Activated B cell treated with CpG ODN at 0.5 μM for 24 hours (primary cell): Measurements from ENCODE around the gene GAPVD1. TPM values are rescaled to one million over a fixed set of nuclear protein-coding genes. Genes with fewer than 3 reads are reported as not detected.

Experiments
- ATAC-seq: fragments of 200-7000 bp; cut with Tn5 transposase; one replicate; pipeline ENCODE4 v1.10.0; 2021; ENCODE audit warnings: low read depth, mild to moderate bottlenecking, moderate library complexity
- CTCF ChIA-PET: fragments of 350-600 bp; sonication (Branson Sonifier 250); formaldehyde crosslinking; loops from one replicate; lab custom pipeline; 2021; ENCODE audit warnings: antibody characterized with exemption; lab: Charles Lee
- POLR2A ChIA-PET: fragments of 350-600 bp; sonication (Branson Sonifier 250); formaldehyde crosslinking; loops from one replicate; lab custom pipeline; 2021; ENCODE audit warnings: antibody characterized with exemption; lab: Charles Lee
- DNase-seq: peaks from one replicate; pipeline ENCODE4 v3.0.0; 2022
- H3K27ac Mint-ChIP-seq: one replicate; pipeline ENCODE4 v1.8.0; 2020; ENCODE audit warnings: mixed read lengths
- H3K27me3 Mint-ChIP-seq: one replicate; pipeline ENCODE4 v1.8.0; 2021; ENCODE audit warnings: mixed read lengths
- H3K36me3 Mint-ChIP-seq: one replicate; pipeline ENCODE4 v1.8.0; 2021; ENCODE audit warnings: low read depth, mixed read lengths
- H3K4me1 Mint-ChIP-seq: one replicate; pipeline ENCODE4 v1.8.0; 2021; ENCODE audit warnings: mixed read lengths
- H3K4me3 Mint-ChIP-seq: one replicate; pipeline ENCODE4 v1.8.0; 2020; ENCODE audit warnings: mild to moderate bottlenecking, mixed read lengths
- H3K9me3 Mint-ChIP-seq: one replicate; pipeline ENCODE4 v1.8.0; 2020; ENCODE audit warnings: mixed read lengths
- intact Hi-C: fragments of 100-400 bp; cut with micrococcal nuclease; formaldehyde crosslinking; loops from one replicate; pipeline ENCODE4 v1.15.1; 2024
- total RNA-seq: library from RNA; stranded (reverse); gene quantifications from 2 replicates; pipeline ENCODE4 v1.2.3, GENCODE V29; 2022
- TF ChIP-seq, protein P1 (sequence below): fragments of 200-600 bp; IDR thresholded peaks from one replicate; pipeline ENCODE4 v1.8.0; 2022; ENCODE audit warnings: antibody characterized with exemption, mild to moderate bottlenecking

The GAPVD1 gene
- total RNA-seq, 1 donor from 2014 or later = 53.9 TPM

DNA sequence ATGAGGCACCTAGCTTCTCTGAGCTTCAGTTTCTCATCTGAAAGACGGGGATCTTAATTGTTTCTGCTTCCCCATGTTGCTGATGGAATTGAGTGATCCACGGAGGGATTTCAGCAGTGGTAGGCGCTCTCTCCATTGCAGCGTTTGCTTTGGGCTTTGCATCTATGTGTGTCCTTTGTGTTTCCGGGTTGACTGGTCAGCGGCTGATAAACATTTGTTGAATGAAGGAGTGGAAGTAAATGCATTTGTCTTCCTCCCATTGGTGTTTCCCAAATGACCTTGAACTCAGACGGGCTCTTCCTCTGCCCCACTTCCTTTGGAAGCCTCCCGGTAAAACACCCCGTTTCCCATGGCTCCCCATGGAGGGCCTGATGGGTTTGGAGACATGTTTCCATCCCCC, 117.2 kb downstream of the GAPVD1 start:
- H3K27me3 Mint-ChIP-seq = peaks cover 4% of the 10 kb centered on the region
- H3K4me3 Mint-ChIP-seq = no peak overlapping the region
- ATAC-seq (no peak), DNase-seq (no peak)
- peaks cover 4% of the 10 kb centered on the region for H3K4me1 Mint-ChIP-seq
- no peaks in the 10 kb centered on the region for H3K36me3 Mint-ChIP-seq
- ChIA-PET CTCF (interaction anchor here (1.0 to 1.2 kb wide), 2 partner anchors 9 to 14 kb away, joined by 3 read pairs; no protein-coding TSS in a partner anchor), POLR2A (no interaction called here)
- intact Hi-C loops = loop anchor here (10.0 kb wide), 2 partner anchors 234 to 484 kb away; partner anchors contain the start of gene SCAI
- H3K27ac Mint-ChIP-seq = no peak overlapping the region
- no peaks in the 10 kb centered on the region for H3K9me3 Mint-ChIP-seq
- TF ChIP-seq, protein P1, sequence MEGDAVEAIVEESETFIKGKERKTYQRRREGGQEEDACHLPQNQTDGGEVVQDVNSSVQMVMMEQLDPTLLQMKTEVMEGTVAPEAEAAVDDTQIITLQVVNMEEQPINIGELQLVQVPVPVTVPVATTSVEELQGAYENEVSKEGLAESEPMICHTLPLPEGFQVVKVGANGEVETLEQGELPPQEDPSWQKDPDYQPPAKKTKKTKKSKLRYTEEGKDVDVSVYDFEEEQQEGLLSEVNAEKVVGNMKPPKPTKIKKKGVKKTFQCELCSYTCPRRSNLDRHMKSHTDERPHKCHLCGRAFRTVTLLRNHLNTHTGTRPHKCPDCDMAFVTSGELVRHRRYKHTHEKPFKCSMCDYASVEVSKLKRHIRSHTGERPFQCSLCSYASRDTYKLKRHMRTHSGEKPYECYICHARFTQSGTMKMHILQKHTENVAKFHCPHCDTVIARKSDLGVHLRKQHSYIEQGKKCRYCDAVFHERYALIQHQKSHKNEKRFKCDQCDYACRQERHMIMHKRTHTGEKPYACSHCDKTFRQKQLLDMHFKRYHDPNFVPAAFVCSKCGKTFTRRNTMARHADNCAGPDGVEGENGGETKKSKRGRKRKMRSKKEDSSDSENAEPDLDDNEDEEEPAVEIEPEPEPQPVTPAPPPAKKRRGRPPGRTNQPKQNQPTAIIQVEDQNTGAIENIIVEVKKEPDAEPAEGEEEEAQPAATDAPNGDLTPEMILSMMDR = no peak

DNA sequence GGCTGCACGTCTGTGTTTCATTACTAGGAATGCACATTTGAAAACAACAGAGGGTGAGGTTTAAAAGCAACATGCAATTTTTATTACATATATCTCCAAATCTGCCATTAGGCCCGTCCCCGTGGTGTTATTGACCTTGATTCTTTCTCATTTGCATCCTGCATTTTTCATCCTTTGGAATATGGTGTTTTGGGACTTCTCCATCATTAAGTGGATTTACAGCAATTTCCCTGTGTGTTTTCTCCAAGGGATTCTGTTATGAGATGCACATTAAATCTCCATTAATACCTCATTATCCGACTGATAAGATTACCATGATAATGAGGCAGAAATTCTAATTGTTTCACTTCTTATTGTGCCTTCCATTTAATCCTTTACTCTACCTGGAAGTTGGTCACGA, 117.6 kb downstream of the GAPVD1 start:
- ChIA-PET CTCF (interaction anchor here (0.7 kb wide), 1 partner anchor 28 kb away, joined by 3 read pairs; no protein-coding TSS in a partner anchor), POLR2A (no interaction called here)
- no peak for ATAC-seq
- intact Hi-C loops = loop anchor here (10.0 kb wide), 2 partner anchors 234 to 484 kb away; partner anchors contain the start of gene SCAI
- TF ChIP-seq, protein P1 = no peak
- Mint-ChIP-seq H3K4me3 (no peak overlapping the region), H3K9me3 (no peaks in the 10 kb centered on the region), H3K36me3 (no peaks in the 10 kb centered on the region), H3K4me1 (peaks cover 4% of the 10 kb centered on the region), H3K27me3 (peaks cover 4% of the 10 kb centered on the region), H3K27ac (no peak overlapping the region)
- DNase-seq = no peak

DNA sequence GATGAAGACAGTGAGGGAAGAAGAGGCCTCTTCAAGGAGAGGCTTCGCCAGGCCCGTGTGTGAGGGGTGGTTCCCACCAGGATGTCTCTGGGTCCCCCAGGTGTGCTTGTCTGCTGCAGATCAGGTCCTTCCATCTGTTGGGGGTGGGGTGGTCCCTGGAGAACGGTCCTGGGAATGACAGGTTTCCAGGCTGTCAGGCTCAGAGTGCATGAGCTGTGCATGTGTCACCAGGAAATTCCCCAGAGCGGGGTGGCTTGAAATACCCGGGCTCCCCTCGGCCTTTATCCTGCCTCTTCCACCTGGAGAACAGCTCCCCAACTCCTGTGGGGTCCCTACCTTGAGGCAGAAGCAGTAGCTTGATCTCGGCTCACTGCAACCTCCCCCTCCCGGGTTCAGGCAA, 118.8 kb downstream of the GAPVD1 start:
- ATAC-seq (no peak), DNase-seq (no peak)
- Mint-ChIP-seq H3K27ac (no peak overlapping the region), H3K9me3 (no peaks in the 10 kb centered on the region), H3K36me3 (no peaks in the 10 kb centered on the region), H3K4me3 (no peak overlapping the region), H3K4me1 (no peaks in the 10 kb centered on the region), H3K27me3 (peaks cover 4% of the 10 kb centered on the region)
- ChIA-PET CTCF (no interaction called here), POLR2A (no interaction called here)
- TF ChIP-seq, protein P1 = no peak
- intact Hi-C loops = no loop called here

DNA sequence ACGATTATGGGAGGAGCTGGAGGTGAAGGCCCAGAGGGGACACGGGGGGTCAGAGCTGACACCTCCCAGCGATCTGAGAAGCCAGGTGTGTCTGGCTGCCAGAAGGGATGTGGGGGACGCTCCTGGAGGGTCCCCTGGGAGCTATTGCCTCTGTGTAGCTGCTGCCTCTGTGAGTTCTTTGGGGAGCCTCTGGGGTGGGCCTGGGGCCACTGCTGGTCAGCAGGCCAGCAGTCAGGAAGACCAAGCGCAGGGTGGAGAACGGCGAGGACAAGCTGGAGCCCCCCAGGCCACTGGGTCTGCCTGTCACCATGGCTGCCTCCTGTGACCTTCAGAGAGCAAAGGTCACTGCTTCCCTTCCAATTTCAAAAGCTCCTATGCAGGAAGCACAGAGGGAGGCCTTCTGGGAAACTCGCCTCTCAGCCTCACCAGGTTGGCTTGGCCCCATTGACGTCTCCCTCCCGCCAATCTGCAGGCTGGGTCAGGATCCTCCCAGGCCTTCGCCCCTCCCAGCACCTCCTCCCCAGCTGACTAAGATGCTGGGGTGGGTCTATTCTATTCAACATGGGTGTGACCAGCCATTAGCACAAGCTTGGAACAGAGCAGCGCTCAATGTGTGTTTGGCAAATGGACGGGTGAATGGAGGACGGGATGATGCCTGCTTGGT, 126.4 kb downstream of the GAPVD1 start:
- Mint-ChIP-seq H3K4me1 (no peaks in the 10 kb centered on the region), H3K4me3 (no peak overlapping the region), H3K9me3 (no peaks in the 10 kb centered on the region), H3K27me3 (peaks cover 4% of the 10 kb centered on the region), H3K36me3 (no peaks in the 10 kb centered on the region), H3K27ac (no peak overlapping the region)
- ChIA-PET CTCF (no interaction called here), POLR2A (no interaction called here)
- intact Hi-C loops = no loop called here
- DNase-seq (no peak), ATAC-seq (no peak)
- TF ChIP-seq, protein P1 = no peak

DNA sequence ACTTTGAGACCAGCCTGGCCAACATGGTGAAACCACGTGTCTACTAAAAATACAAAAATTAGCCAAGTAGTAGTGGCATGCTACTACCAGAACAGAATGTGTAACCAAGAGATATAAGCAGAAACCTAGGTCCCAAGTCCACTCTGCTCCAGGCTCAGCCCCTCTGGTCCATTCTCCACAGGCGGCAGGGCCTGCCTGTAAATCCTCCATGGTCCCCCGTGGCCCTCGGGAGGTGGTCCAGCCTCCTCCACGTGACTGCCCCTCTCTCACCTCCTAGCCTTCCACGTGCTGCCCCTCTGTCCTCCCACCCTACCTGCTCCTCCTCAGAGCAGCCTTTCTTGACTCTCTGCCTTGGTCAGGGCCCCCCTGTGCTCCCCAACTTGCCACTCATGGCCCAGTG, 127.4 kb downstream of the GAPVD1 start:
- ChIA-PET CTCF (no interaction called here), POLR2A (no interaction called here)
- H3K27ac Mint-ChIP-seq = no peak overlapping the region
- no peaks in the 10 kb centered on the region for H3K4me1 Mint-ChIP-seq
- ATAC-seq (no peak), DNase-seq (no peak)
- H3K9me3 Mint-ChIP-seq = no peaks in the 10 kb centered on the region
- TF ChIP-seq, protein P1 = no peak
- no peaks in the 10 kb centered on the region for H3K36me3 Mint-ChIP-seq
- intact Hi-C loops = no loop called here
- H3K4me3 Mint-ChIP-seq = no peak overlapping the region
- peaks cover 4% of the 10 kb centered on the region for H3K27me3 Mint-ChIP-seq
